ENCODE results near the gene LSM14B. TPM values are rescaled to one million over a fixed set of nuclear protein-coding genes. Genes with fewer than 3 reads are reported as not detected.

Gene LSM14B
- polyA plus RNA-seq, 1 experiment, result 26.2 TPM

DNA sequence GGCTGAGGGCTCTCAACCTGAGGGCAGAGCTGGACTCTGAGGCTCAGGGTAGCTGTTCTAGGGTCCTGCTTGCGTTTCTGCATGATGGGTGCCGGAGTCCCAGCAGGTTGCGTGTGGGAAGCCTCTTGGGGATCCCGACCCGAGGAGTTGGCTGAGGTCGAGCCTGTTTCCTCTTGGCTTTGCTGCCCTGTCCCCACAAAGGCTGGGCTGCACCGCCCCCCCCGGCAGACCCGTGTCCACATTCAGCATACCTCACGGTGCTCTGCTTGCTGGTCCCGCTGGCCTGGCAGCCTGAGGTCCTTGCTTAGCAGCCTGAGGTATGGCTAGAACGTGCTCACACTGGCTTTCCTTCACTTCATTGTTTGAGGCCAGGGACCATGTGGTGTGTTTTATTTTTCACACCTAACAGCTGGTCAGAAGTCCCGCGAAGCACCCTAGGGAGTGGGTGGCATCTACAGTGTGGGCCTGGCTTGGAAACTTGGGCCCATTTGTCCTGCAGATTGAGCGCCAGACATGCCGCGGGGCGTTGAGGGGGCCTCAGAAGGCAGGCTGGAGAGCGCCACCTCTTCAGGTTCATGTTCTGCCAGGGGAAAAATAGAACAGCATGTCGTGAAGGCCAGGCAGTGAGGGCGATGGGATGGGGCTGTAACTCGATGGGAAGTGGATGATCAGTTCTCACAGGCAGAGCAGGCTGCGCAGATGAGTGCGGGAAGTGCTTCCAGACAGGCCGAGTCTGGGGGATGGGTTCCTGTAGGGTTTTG lies 9.5 kb downstream of the LSM14B start:
- H3K27me3 ChIP-seq (ENCODE audit: control insufficient read depth, insufficient read depth, low read length), result no peaks in the 10 kb centered on the region
- no peak overlapping the region for H3K4me3 ChIP-seq (ENCODE audit: low read depth, low read length)
- TF ChIP-seq CTCF (IDR thresholded peaks at IDR 0.05; ENCODE audit: low read depth, low read length), result no peak
- CTCF ChIA-PET, result no interaction called here
- no peak for DNase-seq (ENCODE audit: low read depth, low spot score)
- H3K27ac ChIP-seq (ENCODE audit: low read depth, low read length), result no peak overlapping the region
- no peaks in the 10 kb centered on the region for H3K9me3 ChIP-seq (ENCODE audit: control insufficient read depth, insufficient read depth, low read length)
- POLR2A ChIA-PET, result no interaction called here

- Histone ChIP-seq H3K9me3 (ENCODE audit: control insufficient read depth, insufficient read depth, low read length) (no peaks in the 10 kb centered on the region), H3K4me3 (ENCODE audit: low read depth, low read length) (no peak overlapping the region), H3K27ac (ENCODE audit: low read depth, low read length) (no peak overlapping the region), H3K27me3 (ENCODE audit: control insufficient read depth, insufficient read depth, low read length) (no peaks in the 10 kb centered on the region)
- no peak for DNase-seq (ENCODE audit: low read depth, low spot score)
- ChIA-PET POLR2A (no interaction called here), CTCF (no interaction called here)
- no peak for TF ChIP-seq CTCF (IDR thresholded peaks at IDR 0.05; ENCODE audit: low read depth, low read length)
Observed at GRCh38 chr20:62132421-62132820, 10.1 kb downstream of the LSM14B start.

- Histone ChIP-seq H3K27ac (ENCODE audit: low read depth, low read length) (no peak overlapping the region), H3K9me3 (ENCODE audit: control insufficient read depth, insufficient read depth, low read length) (no peaks in the 10 kb centered on the region), H3K27me3 (ENCODE audit: control insufficient read depth, insufficient read depth, low read length) (no peaks in the 10 kb centered on the region), H3K4me3 (ENCODE audit: low read depth, low read length) (no peak overlapping the region)
- POLR2A ChIA-PET, result interaction anchor here (0.9 kb wide), 1 partner anchor 107 kb away, joined by 3 read pairs; no protein-coding TSS in a partner anchor
- no peak for DNase-seq (ENCODE audit: low read depth, low spot score)
- CTCF ChIA-PET, result interaction anchor here (1.0 kb wide), 1 partner anchor 123 kb away, joined by 4 read pairs; no protein-coding TSS in a partner anchor
- no peak for TF ChIP-seq CTCF (IDR thresholded peaks at IDR 0.05; ENCODE audit: low read depth, low read length)
Observed at GRCh38 chr20:62133051-62133845, 11.0 kb downstream of the LSM14B start.

DNA sequence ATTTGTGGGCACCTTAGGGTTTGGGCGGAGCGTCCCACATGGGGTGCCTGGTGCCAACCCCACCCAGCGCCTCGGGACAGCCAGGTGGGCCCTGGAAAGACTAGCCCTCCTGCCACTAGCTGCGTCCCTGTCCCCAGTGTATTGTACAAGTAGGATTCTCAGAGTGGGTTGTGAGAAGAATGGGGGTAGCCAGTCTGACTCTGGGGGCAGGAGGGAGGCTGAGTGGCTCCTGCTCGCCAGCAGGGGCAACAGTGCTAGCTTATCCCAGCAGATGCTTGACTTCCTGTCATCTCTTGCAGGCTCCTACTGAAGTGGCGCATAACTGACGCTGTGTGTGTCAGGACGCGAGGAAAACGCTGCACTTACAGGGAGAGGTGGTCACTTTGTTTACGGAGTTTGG lies 11.6 kb downstream of the LSM14B start:
- POLR2A ChIA-PET, result interaction anchor here (0.6 to 0.9 kb wide), 2 partner anchors 38 to 108 kb away, joined by 3 read pairs; no protein-coding TSS in a partner anchor
- DNase-seq (ENCODE audit: low read depth, low spot score), result no peak
- peak; percentile 33; the same call in 1 of the 2 replicates for TF ChIP-seq CTCF (IDR thresholded peaks at IDR 0.05; ENCODE audit: low read depth, low read length)
- H3K27me3 ChIP-seq (ENCODE audit: control insufficient read depth, insufficient read depth, low read length), result no peaks in the 10 kb centered on the region
- no peak overlapping the region for H3K4me3 ChIP-seq (ENCODE audit: low read depth, low read length)
- CTCF ChIA-PET, result interaction anchor here (1.0 kb wide), 1 partner anchor 123 kb away, joined by 4 read pairs; no protein-coding TSS in a partner anchor
- no peaks in the 10 kb centered on the region for H3K9me3 ChIP-seq (ENCODE audit: control insufficient read depth, insufficient read depth, low read length)
- H3K27ac ChIP-seq (ENCODE audit: low read depth, low read length), result no peak overlapping the region
